ENCODE results near the gene MPP4.

MPP4 gene

GRCh38 chr2:201654616-201655384 lies 43.6 kb downstream of the MPP4 start:
- no peak overlapping the region for H3K4me3 Mint-ChIP-seq
- no peaks in the 10 kb centered on the region for H3K9me3 Mint-ChIP-seq
- no peak for DNase-seq (ENCODE audit: low spot score in 2 of 2)
- no peak overlapping the region for H3K27ac Mint-ChIP-seq
- ATAC-seq, result no peak
- peaks cover 10% of the 10 kb centered on the region for H3K4me1 Mint-ChIP-seq
- no peaks in the 10 kb centered on the region for H3K36me3 Mint-ChIP-seq

- Mint-ChIP-seq H3K9me3 (no peaks in the 10 kb centered on the region), H3K27ac (no peak overlapping the region), H3K36me3 (no peaks in the 10 kb centered on the region), H3K4me3 (no peak overlapping the region), H3K4me1 (peaks cover 10% of the 10 kb centered on the region)
- DNase-seq (ENCODE audit: low spot score in 2 of 2), result no peak
- no peak for ATAC-seq
These were observed 45.2 kb downstream of the MPP4 start for GRCh38 chr2:201653221-201653620.

GRCh38 chr2:201649442-201649841 lies 49.0 kb downstream of the MPP4 start:
- Mint-ChIP-seq H3K36me3 (no peaks in the 10 kb centered on the region), H3K27ac (no peak overlapping the region), H3K9me3 (no peaks in the 10 kb centered on the region), H3K4me3 (no peak overlapping the region), H3K4me1 (no peaks in the 10 kb centered on the region)
- DNase-seq (ENCODE audit: low spot score in 2 of 2), result no peak
- ATAC-seq, result no peak

- H3K9me3 Mint-ChIP-seq, result no peaks in the 10 kb centered on the region
- peaks cover 4% of the 10 kb centered on the region for H3K36me3 Mint-ChIP-seq
- no peak for DNase-seq (ENCODE audit: low spot score in 2 of 2)
- no peak overlapping the region for H3K4me3 Mint-ChIP-seq
- no peak for ATAC-seq
- no peak overlapping the region for H3K27ac Mint-ChIP-seq
- H3K4me1 Mint-ChIP-seq, result peaks cover 6% of the 10 kb centered on the region
These were observed 51.0 kb downstream of the MPP4 start for GRCh38 chr2:201647431-201647830.

- ATAC-seq, result no peak
- Mint-ChIP-seq H3K9me3 (no peaks in the 10 kb centered on the region), H3K4me1 (peaks cover 11% of the 10 kb centered on the region), H3K4me3 (peak overlapping the region; percentile 85), H3K36me3 (peaks cover 9% of the 10 kb centered on the region), H3K27ac (no peak overlapping the region)
- DNase-seq (ENCODE audit: low spot score in 2 of 2), result no peak
These were observed 54.4 kb downstream of the MPP4 start for GRCh38 chr2:201644001-201644400.

- DNase-seq (ENCODE audit: low spot score in 2 of 2) (no peak), ATAC-seq (peak; percentile 68)
- Mint-ChIP-seq H3K9me3 (no peaks in the 10 kb centered on the region), H3K36me3 (peaks cover 9% of the 10 kb centered on the region), H3K4me3 (peak within 1 kb of the TSS; percentile 85), H3K4me1 (peaks cover 11% of the 10 kb centered on the region), H3K27ac (peak within 1 kb of the TSS; percentile 96)
These were observed 55.1 kb downstream of the MPP4 start, which contains the start of gene TMEM237 for GRCh38 chr2:201643216-201643890. TMEM237 (minus strand) TSS chr2:201643503; CDS start chr2:201643400, 103 bp downstream.

GRCh38 chr2:201642579-201643215 lies 55.7 kb downstream of the MPP4 start:
- no peaks in the 10 kb centered on the region for H3K9me3 Mint-ChIP-seq
- peak overlapping the region; percentile 85 for H3K4me3 Mint-ChIP-seq
- H3K27ac Mint-ChIP-seq, result peak overlapping the region; percentile 96
- peaks cover 9% of the 10 kb centered on the region for H3K36me3 Mint-ChIP-seq
- ATAC-seq, result peak; percentile 93
- DNase-seq (ENCODE audit: low spot score in 2 of 2), result peak; percentile 89 to 94
- peaks cover 11% of the 10 kb centered on the region for H3K4me1 Mint-ChIP-seq

- no peaks in the 10 kb centered on the region for H3K9me3 Mint-ChIP-seq
- peak overlapping the region; percentile 85 for H3K4me3 Mint-ChIP-seq
- peak overlapping the region; percentile 96 for H3K27ac Mint-ChIP-seq
- H3K36me3 Mint-ChIP-seq, result peaks cover 9% of the 10 kb centered on the region
- ATAC-seq, result peak; percentile 73
- peaks cover 11% of the 10 kb centered on the region for H3K4me1 Mint-ChIP-seq
- DNase-seq (ENCODE audit: low spot score in 2 of 2), result no peak
These were observed 56.3 kb downstream of the MPP4 start for GRCh38 chr2:201642086-201642578.

- ATAC-seq (no peak), DNase-seq (ENCODE audit: low spot score in 2 of 2) (no peak)
- H3K9me3 Mint-ChIP-seq, result no peaks in the 10 kb centered on the region
- H3K27ac Mint-ChIP-seq, result no peak overlapping the region
- H3K4me1 Mint-ChIP-seq, result peaks cover 11% of the 10 kb centered on the region
- H3K4me3 Mint-ChIP-seq, result no peak overlapping the region
- H3K36me3 Mint-ChIP-seq, result peaks cover 9% of the 10 kb centered on the region
These were observed 59.2 kb downstream of the MPP4 start for GRCh38 chr2:201639205-201639604.

GRCh38 chr2:201638326-201638725 lies 60.1 kb downstream of the MPP4 start:
- peaks cover 5% of the 10 kb centered on the region for H3K4me1 Mint-ChIP-seq
- H3K27ac Mint-ChIP-seq, result no peak overlapping the region
- ATAC-seq (no peak), DNase-seq (ENCODE audit: low spot score in 2 of 2) (no peak)
- peaks cover 13% of the 10 kb centered on the region for H3K36me3 Mint-ChIP-seq
- no peak overlapping the region for H3K4me3 Mint-ChIP-seq
- H3K9me3 Mint-ChIP-seq, result no peaks in the 10 kb centered on the region

GRCh38 chr2:201633661-201634249 lies 64.7 kb downstream of the MPP4 start:
- Mint-ChIP-seq H3K27ac (no peak overlapping the region), H3K4me1 (no peaks in the 10 kb centered on the region), H3K36me3 (peaks cover 20% of the 10 kb centered on the region), H3K9me3 (no peaks in the 10 kb centered on the region), H3K4me3 (no peak overlapping the region)
- ATAC-seq (no peak), DNase-seq (ENCODE audit: low spot score in 2 of 2) (no peak)

GRCh38 chr2:201631041-201631440 lies 67.4 kb downstream of the MPP4 start:
- ATAC-seq, result no peak
- no peak overlapping the region for H3K27ac Mint-ChIP-seq
- no peaks in the 10 kb centered on the region for H3K4me1 Mint-ChIP-seq
- DNase-seq (ENCODE audit: low spot score in 2 of 2), result no peak
- H3K4me3 Mint-ChIP-seq, result no peak overlapping the region
- H3K36me3 Mint-ChIP-seq, result peaks cover 20% of the 10 kb centered on the region
- H3K9me3 Mint-ChIP-seq, result no peaks in the 10 kb centered on the region

- ATAC-seq, result no peak
- DNase-seq (ENCODE audit: low spot score in 2 of 2), result no peak
- H3K4me3 Mint-ChIP-seq, result no peak overlapping the region
These were observed 67.9 kb downstream of the MPP4 start for GRCh38 chr2:201630577-201630976.

GRCh38 chr2:201628545-201628944 lies 69.9 kb downstream of the MPP4 start:
- peaks cover 24% of the 10 kb centered on the region for H3K36me3 Mint-ChIP-seq
- H3K27ac Mint-ChIP-seq, result no peak overlapping the region
- H3K4me3 Mint-ChIP-seq, result no peak overlapping the region
- H3K9me3 Mint-ChIP-seq, result no peaks in the 10 kb centered on the region
- ATAC-seq (no peak), DNase-seq (ENCODE audit: low spot score in 2 of 2) (no peak)
- no peaks in the 10 kb centered on the region for H3K4me1 Mint-ChIP-seq

More at GRCh38 chr2:201630577-201630976, 67.9 kb downstream of the MPP4 start:
- no peaks in the 10 kb centered on the region for H3K4me1 Mint-ChIP-seq
- H3K36me3 Mint-ChIP-seq, result peaks cover 21% of the 10 kb centered on the region
- no peaks in the 10 kb centered on the region for H3K9me3 Mint-ChIP-seq
- no peak overlapping the region for H3K27ac Mint-ChIP-seq

GRCh38 chr2:201622306-201622970 lies 76.0 kb downstream of the MPP4 start:
- no peaks in the 10 kb centered on the region for H3K4me1 Mint-ChIP-seq
- peaks cover 6% of the 10 kb centered on the region for H3K36me3 Mint-ChIP-seq
- no peaks in the 10 kb centered on the region for H3K9me3 Mint-ChIP-seq
- H3K4me3 Mint-ChIP-seq, result no peak overlapping the region
- DNase-seq (ENCODE audit: low spot score in 2 of 2) (no peak), ATAC-seq (no peak)
- H3K27ac Mint-ChIP-seq, result no peak overlapping the region

All from stimulated activated effector memory CD8-positive, alpha-beta T cell treated with anti-CD3 and anti-CD28 coated beads, Interleukin-12 subunit alpha, Interleukin-12 subunit beta, amount 100 ng/mL, for 72 hours (primary cell).